ENCODE data around the gene HOXB8. TPM values are rescaled to one million over a fixed set of nuclear protein-coding genes. Genes with fewer than 3 reads are reported as not detected.

HOXB8 gene
- total RNA-seq, 2 experiments from 2014 or later, result not detected

DNA sequence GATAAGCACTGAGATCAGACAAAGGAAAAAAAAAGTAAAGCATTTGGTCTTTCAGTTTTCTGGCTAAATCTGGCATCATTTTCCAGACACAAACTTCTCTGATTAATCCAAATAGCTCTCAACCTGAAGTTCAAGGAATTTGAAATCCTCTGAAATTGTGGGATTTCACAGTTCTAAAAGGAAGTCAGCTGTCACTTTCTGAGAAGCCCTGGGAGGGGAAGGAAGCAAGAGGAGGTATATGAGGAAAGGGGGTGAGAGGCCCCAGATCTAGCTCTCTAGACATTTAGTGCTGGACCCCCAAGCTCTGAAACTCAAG is 28.6 kb upstream of the HOXB8 start:
- intact Hi-C loops (cut with micrococcal nuclease), result no loop called here
- peaks cover 17% of the 10 kb centered on the region for H3K4me1 Mint-ChIP-seq (ENCODE audit: low read depth)
- POLR2A ChIA-PET, result no interaction called here
- H3K36me3 Mint-ChIP-seq, result no peaks in the 10 kb centered on the region
- CTCF ChIA-PET, result interaction anchor here (1.6 to 1.7 kb wide), 2 partner anchors 26 to 28 kb away, joined by 5 read pairs; no protein-coding TSS in a partner anchor
- peaks cover 70% of the 10 kb centered on the region for H3K27me3 Mint-ChIP-seq
- no peaks in the 10 kb centered on the region for H3K9me3 Mint-ChIP-seq
- no peak overlapping the region for H3K4me3 Mint-ChIP-seq
- DNase-seq, result no peak
- no peak overlapping the region for H3K27ac Mint-ChIP-seq

DNA sequence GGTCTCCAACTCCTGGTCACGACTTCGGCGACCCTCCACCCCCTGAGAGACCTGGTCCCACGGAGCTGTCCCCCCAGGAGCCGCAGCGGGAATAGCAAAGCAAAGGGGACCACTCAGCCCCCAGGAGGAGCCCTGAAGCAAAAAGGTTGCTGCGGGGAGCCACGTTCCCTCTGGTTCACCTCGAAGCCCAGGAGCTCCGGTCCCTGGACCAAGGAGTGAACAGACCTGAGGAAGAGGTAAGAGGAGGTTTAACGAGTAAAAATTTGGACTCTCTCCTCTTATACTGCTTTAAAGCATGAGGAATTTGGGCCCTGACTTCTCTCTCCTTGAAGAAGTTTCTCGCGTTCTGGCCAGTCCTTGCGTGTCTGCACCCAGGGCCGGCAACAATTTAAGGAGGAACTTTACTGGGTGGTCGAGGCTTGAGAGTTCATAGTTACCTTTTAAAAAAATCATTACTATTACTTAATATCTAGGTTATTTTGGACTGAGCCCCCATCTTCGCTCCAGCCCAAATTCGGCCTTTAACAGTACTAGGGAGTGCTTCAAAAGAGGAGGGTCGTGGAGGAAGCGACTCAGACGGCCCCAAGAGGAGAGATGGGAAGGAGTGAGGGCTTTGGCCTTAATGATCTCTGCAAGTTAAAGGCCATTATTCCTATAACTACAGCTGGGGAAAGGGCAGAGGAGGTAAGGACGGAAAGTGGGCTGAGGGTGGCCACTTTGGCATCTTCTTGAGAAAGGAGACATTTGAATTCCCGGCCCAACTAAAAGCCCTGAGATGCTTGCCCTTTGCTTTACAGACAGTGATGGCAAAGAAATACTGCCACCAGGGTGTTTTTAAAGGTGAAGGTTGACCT is 28.0 kb upstream of the HOXB8 start:
- Mint-ChIP-seq H3K4me3 (no peak overlapping the region), H3K36me3 (no peaks in the 10 kb centered on the region), H3K27me3 (peaks cover 70% of the 10 kb centered on the region), H3K4me1 (ENCODE audit: low read depth) (peaks cover 17% of the 10 kb centered on the region), H3K27ac (no peak overlapping the region), H3K9me3 (no peaks in the 10 kb centered on the region)
- intact Hi-C loops (cut with micrococcal nuclease), result no loop called here
- CTCF ChIA-PET, result interaction anchor here (1.6 to 1.7 kb wide), 2 partner anchors 25 to 29 kb away, joined by 5 read pairs; no protein-coding TSS in a partner anchor
- POLR2A ChIA-PET, result no interaction called here
- DNase-seq, result no peak

DNA sequence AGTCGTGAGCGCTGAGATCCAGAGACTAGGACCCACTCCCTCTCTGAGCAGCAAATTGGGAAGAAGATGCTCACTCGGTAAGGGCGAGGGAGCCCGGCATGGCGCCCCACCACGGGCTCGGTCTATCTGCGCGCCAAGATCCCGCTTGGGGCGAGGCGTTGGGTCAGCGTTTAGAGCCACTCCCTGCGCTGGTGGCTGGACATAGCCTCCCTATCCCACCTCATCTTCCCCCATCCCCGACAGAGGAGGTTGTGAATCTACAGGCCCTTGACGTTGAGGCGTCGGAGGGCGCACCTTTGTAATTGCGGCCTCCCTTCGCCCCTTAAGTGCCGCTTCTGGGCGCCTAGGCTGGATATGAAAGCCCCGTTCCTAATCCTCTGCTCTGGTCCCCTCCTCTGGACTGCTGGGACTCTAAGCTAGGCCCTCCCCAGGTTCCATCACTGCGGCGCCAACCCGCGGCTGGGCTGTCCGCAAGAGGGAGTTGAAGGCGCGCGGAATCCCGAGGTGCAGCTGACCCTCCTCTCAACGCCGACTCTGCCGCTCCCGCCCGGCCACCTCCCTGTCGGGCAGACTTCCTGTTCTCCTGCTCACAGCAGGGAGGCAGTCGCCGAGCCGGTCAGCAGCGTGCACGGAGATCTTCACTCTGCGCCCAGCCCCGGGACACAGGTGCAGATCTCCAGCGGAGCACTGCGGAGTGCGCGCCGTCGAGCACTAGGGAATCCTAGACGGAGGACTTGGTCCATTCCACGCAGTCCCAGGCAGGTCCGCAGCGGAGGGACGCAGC is 27.2 kb upstream of the HOXB8 start:
- no peak overlapping the region for H3K27ac Mint-ChIP-seq
- intact Hi-C loops (cut with micrococcal nuclease), result no loop called here
- ChIA-PET POLR2A (no interaction called here), CTCF (no interaction called here)
- DNase-seq, result no peak
- H3K4me3 Mint-ChIP-seq, result no peak overlapping the region
- no peaks in the 10 kb centered on the region for H3K9me3 Mint-ChIP-seq
- peaks cover 17% of the 10 kb centered on the region for H3K4me1 Mint-ChIP-seq (ENCODE audit: low read depth)
- no peaks in the 10 kb centered on the region for H3K36me3 Mint-ChIP-seq
- H3K27me3 Mint-ChIP-seq, result peaks cover 71% of the 10 kb centered on the region

DNA sequence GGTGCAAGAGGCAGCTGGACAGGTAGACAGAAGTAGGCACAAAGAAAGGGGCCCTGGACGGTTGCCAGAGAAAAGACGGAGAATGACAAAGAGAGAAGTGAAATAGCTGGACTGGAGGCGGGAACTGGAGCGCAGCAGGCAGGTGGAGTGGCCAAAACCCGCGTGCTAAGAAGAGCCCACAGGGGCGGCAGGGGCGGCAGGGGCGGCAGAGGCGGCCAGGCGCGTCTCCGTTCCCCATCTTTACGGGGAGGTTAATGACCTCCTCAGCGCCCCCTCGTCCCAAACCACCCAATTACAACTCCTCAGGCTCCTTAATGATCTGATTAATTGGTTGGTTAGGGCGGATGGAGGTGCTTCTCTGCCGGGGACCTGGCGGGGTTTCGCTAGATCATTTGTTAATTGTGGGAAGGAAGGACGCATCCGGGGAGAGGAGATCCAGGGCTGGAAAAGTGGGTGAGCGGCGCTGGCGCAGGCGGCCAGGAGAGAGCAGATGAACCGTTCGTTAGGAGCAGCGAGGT is 26.5 kb upstream of the HOXB8 start:
- H3K36me3 Mint-ChIP-seq, result no peaks in the 10 kb centered on the region
- DNase-seq, result no peak
- ChIA-PET CTCF (no interaction called here), POLR2A (no interaction called here)
- H3K4me3 Mint-ChIP-seq, result no peak overlapping the region
- peaks cover 76% of the 10 kb centered on the region for H3K27me3 Mint-ChIP-seq
- no peak overlapping the region for H3K27ac Mint-ChIP-seq
- intact Hi-C loops (cut with micrococcal nuclease), result no loop called here
- peaks cover 15% of the 10 kb centered on the region for H3K4me1 Mint-ChIP-seq (ENCODE audit: low read depth)
- no peaks in the 10 kb centered on the region for H3K9me3 Mint-ChIP-seq

DNA sequence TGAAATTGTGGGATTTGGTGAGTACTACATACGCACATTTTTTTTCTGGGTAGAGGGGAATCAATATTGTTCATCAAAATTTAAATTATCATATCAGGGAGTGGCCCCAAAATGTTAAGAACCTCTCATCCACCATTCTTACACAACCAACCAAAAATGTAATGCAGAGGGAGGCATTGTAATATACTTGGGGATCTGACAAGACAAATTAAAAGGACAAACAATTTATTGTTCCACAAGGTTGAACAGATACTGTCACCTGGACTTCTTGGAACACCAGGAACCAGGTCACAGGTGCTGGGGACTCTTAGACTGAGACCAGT is 25.7 kb upstream of the HOXB8 start:
- H3K9me3 Mint-ChIP-seq, result no peaks in the 10 kb centered on the region
- H3K27ac Mint-ChIP-seq, result no peak overlapping the region
- ChIA-PET CTCF (interaction anchor here (1.0 to 1.4 kb wide), 2 partner anchors 11 to 36 kb away, joined by 3 to 4 read pairs; partner anchors contain the start of gene HOXB6), POLR2A (no interaction called here)
- intact Hi-C loops (cut with micrococcal nuclease), result no loop called here
- H3K4me1 Mint-ChIP-seq (ENCODE audit: low read depth), result peaks cover 12% of the 10 kb centered on the region
- H3K4me3 Mint-ChIP-seq, result no peak overlapping the region
- DNase-seq, result no peak
- H3K36me3 Mint-ChIP-seq, result no peaks in the 10 kb centered on the region
- H3K27me3 Mint-ChIP-seq, result peaks cover 80% of the 10 kb centered on the region

DNA sequence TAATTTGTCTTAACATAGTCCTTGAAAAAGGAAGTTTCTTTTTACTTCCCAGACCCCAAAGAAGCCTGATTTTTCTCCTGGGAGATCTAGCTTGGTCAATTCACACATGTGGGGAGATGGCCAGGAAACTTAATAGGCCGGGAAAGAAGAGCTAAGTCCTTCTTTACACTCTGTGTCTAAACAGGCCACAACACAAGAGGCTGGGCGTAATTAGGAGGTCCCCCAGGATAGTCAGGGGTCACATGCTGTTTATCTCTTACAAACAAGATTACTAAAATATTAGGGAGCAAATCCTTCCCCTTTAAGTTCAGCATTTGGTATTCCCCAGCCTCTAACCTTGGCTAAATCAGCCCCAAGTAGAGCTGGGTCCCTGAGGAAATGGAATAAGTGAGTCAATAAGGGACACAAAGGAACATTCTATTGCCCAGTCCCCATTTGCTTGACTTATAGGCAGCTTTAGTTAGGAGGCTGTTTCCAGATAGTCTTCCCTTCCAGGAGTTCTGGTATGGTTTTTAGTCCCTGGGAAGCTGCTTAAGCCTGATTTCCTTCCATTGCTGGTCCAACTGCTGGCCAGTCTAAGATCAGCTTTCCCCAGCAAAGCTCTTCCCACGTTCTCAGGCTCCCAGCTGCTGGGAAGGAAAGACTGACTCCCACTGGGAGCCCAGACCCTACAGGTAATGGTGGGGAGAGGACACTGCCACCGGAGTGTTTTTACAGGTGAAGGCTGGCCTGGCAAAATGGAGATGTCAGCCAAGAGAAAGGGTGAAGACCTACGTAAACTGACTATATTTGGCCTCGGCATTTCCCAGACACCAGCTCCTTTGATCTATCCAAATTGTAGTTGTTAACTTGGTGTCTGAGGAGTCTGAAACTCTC is 25.1 kb upstream of the HOXB8 start:
- CTCF ChIA-PET, result interaction anchor here (1.0 to 1.4 kb wide), 2 partner anchors 11 to 36 kb away, joined by 3 to 4 read pairs; partner anchors contain the start of gene HOXB6
- intact Hi-C loops (cut with micrococcal nuclease), result no loop called here
- DNase-seq, result no peak
- peaks cover 8% of the 10 kb centered on the region for H3K4me1 Mint-ChIP-seq (ENCODE audit: low read depth)
- POLR2A ChIA-PET, result no interaction called here
- H3K9me3 Mint-ChIP-seq, result no peaks in the 10 kb centered on the region
- no peak overlapping the region for H3K4me3 Mint-ChIP-seq
- H3K27ac Mint-ChIP-seq, result no peak overlapping the region
- H3K36me3 Mint-ChIP-seq, result no peaks in the 10 kb centered on the region
- peaks cover 80% of the 10 kb centered on the region for H3K27me3 Mint-ChIP-seq

DNA sequence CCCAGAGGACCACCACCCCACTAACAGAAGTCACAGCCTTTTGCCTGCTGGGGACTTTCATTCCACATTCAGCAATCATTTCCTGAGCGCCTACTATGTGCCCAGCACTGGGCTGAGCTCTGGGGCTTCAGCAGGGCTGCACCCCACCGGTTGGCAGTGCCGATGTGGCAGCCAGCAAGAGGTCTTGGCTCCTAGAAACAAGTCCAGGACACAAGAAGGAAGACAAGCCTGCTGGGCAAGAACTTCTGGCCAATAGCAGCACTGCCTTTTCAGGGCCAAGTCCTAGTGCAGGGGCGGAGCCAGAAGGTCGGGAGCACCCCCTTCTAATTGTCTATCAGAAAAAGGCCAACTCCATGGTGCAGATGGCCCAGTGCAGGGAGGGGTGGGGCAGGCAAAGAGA is 24.0 kb upstream of the HOXB8 start:
- H3K9me3 Mint-ChIP-seq, result no peaks in the 10 kb centered on the region
- H3K36me3 Mint-ChIP-seq, result no peaks in the 10 kb centered on the region
- H3K4me3 Mint-ChIP-seq, result no peak overlapping the region
- H3K27me3 Mint-ChIP-seq, result peaks cover 82% of the 10 kb centered on the region
- ChIA-PET POLR2A (no interaction called here), CTCF (no interaction called here)
- peaks cover 8% of the 10 kb centered on the region for H3K4me1 Mint-ChIP-seq (ENCODE audit: low read depth)
- DNase-seq, result no peak
- no peak overlapping the region for H3K27ac Mint-ChIP-seq
- intact Hi-C loops (cut with micrococcal nuclease), result no loop called here

DNA sequence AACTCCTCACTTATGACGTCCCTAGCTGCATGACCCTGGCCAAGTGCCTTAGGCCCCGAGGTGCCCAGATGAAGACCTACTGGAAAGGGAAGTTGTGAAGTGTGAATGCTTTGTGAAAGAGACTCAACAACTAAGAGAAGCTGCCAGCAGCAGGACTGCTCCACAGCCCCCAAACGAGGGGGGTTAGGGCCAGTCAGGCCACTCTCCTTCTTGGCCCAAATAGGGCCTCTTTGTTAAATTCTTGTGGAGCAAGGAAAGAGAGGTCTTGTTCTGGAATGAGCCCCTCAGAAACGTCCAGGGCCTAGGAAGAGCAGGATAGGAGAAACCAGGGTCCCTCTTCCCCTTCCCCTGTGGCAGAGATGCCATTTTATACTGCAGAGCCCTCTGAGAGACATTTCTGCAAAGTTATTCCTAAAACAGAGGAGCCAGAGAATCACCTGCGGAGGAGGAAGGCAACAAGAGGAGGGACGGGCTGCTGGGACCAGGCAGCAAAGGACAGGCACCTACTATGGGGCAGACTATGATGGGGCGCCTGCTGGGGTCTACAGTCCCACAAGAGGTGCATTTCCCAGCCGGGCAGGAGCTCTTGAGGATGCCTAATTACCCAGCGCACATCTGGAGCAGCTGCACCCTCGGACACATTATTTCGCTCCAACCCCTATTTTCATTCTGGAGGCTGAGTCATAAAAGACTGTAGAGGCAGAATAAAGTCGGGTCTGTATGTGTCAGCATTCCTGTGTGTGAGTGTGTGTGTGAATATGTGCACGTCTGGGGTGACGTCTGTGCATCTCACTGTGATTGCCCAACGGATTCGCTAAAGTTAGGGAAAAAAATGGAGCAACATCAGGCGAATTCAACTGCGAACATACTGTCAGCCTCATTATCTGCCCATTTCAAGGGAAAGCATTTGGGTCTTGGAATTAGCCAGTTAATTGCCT is 22.5 kb upstream of the HOXB8 start:
- Mint-ChIP-seq H3K9me3 (no peaks in the 10 kb centered on the region), H3K27ac (no peak overlapping the region), H3K4me3 (no peak overlapping the region), H3K4me1 (ENCODE audit: low read depth) (peaks cover 11% of the 10 kb centered on the region), H3K36me3 (no peaks in the 10 kb centered on the region), H3K27me3 (peaks cover 78% of the 10 kb centered on the region)
- CTCF ChIA-PET, result interaction anchor here (0.6 to 3.8 kb wide), 21 partner anchors 8 to 241 kb away, joined by 3 to 50 read pairs (median 7); partner anchors contain the start of genes HOXB5, HOXB9 and PRAC2
- POLR2A ChIA-PET, result no interaction called here
- DNase-seq, result peak; percentile 3
- intact Hi-C loops (cut with micrococcal nuclease), result no loop called here

DNA sequence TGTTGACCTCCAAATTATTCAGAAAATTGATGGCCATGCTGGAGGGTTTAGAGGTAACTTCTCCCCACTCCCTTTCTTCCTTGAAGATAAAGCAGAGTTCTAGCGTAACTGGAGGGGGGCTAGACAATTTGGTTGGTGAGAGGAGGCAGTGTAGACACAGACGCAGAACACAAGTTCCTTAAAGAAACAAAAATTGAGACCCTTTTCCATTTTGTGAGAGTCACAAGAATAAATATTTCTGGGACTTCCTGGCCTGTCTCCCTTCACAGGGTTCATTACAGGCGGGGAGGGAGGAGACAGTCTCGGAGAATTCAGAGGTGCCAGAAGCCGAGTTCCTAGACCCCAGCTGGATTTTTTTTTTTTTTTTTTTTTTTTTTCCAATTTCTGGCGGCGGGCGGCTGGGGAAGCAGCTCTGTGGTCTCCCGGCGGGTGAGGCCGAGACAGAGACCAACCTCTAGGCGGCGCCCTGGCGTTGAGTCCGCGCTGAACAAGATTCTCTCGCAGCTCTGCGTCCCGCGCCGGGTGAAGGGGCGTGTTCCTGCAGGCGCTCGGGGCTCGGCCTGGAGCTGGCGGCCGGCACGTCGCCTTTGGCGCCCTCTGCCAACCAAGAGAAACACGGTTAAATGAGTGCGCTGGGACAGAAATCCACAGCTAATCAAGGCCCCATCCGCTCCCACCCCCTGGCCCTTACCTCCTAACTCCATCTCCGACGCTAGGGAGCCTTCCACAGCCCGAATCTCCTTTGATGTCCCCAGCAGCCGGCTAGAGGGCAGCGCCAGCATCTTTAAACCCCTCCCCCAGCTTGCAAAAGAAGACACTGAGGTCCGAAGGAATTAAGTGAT is 21.3 kb upstream of the HOXB8 start:
- ChIA-PET CTCF (interaction anchor here (0.6 to 3.8 kb wide), 43 partner anchors 9 to 616 kb away, joined by 3 to 50 read pairs (median 4); partner anchors contain the start of genes HOXB5, HOXB8, HOXB9 and PRAC2), POLR2A (interaction anchor here (0.6 to 0.7 kb wide), 2 partner anchors 12 to 111 kb away, joined by 3 read pairs; no protein-coding TSS in a partner anchor)
- intact Hi-C loops (cut with micrococcal nuclease), result no loop called here
- peak overlapping the region; percentile 13 for H3K4me3 Mint-ChIP-seq
- peaks cover 76% of the 10 kb centered on the region for H3K27me3 Mint-ChIP-seq
- H3K27ac Mint-ChIP-seq, result no peak overlapping the region
- peak; percentile 85 for DNase-seq
- H3K9me3 Mint-ChIP-seq, result no peaks in the 10 kb centered on the region
- H3K36me3 Mint-ChIP-seq, result no peaks in the 10 kb centered on the region
- H3K4me1 Mint-ChIP-seq (ENCODE audit: low read depth), result peaks cover 4% of the 10 kb centered on the region

DNA sequence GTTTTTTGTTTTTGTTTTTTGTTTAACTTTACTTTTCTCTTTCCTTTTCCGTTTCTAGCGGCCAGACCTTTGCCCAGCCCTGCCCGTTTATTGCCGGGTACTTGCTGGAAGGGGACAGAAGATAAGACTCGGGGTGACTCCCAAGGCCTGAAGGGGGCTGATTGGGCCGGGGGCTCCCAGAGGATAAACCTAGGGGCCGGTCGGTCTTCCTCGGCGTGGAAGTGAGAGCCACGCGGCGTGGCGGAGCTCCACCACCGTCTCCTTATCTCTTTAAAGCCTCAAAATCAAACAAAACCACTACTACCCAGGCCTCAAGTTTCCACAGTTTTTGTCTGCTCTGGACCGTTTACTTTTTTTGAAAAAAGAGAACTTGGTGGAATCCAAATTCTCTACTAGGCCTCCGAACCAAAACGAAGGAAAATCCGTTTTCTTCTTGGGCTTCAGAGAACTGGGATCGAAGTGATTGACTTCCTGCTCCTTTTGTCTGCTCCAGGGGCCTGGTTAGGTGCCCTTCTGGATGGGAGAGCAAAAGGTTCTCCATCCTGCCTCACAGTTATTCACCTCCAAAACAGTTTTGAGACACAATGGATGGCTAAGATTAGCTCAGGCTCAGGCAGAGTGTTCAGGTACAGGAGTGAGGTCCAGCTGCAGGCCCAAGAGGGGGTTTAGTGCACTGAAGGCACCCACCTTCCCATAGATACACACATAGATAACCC is 19.6 kb upstream of the HOXB8 start:
- H3K36me3 Mint-ChIP-seq, result no peaks in the 10 kb centered on the region
- intact Hi-C loops (cut with micrococcal nuclease), result no loop called here
- H3K27me3 Mint-ChIP-seq, result peaks cover 76% of the 10 kb centered on the region
- ChIA-PET POLR2A (no interaction called here), CTCF (interaction anchor here (0.9 to 3.8 kb wide), 5 partner anchors 8 to 586 kb away, joined by 3 to 50 read pairs (median 3); partner anchors contain the start of genes HOXB5, HOXB9 and NFE2L1)
- H3K4me3 Mint-ChIP-seq, result no peak overlapping the region
- H3K27ac Mint-ChIP-seq, result no peak overlapping the region
- DNase-seq, result no peak
- no peaks in the 10 kb centered on the region for H3K9me3 Mint-ChIP-seq
- peaks cover 3% of the 10 kb centered on the region for H3K4me1 Mint-ChIP-seq (ENCODE audit: low read depth)
